ENCODE data around the gene FOXN1. TPM values are rescaled to one million over a fixed set of nuclear protein-coding genes. Genes with fewer than 3 reads are reported as not detected.

Gene FOXN1
- total and polyA plus RNA-seq, 10 of the 15 experiments (the other 5 are each of a cell fraction or from before 2014, with no cell fraction given) = not detected

GRCh38 chr17:28492352-28493310 lies 13.5 kb upstream of the FOXN1 start:
- FAIRE-seq (no peak), ATAC-seq (no peak), DNase-seq (ENCODE audit: low read depth, low spot score) (no peak)
- Histone ChIP-seq H3K4me1 (ENCODE audit: control insufficient read depth, insufficient read depth, low read length) (0 out of 2 replicates have a peak, but pooled peaks cover 6% of the 10 kb centered on the region), H3K27ac (ENCODE audit: control insufficient read depth, insufficient read depth) (no peak overlapping the region), H3K27me3 (replicated peaks in 1 of 2; ENCODE audit: control insufficient read depth in 2 of 2, insufficient read depth in 2 of 2, low read length in 1 of 2) (no peaks in the 10 kb centered on the region), H3K4me2 (ENCODE audit: control insufficient read depth, insufficient read depth) (no peak overlapping the region), H3K36me3 (ENCODE audit: control insufficient read depth in 2 of 2, insufficient read depth in 2 of 2, low read length in 1 of 2) (no peaks in the 10 kb centered on the region), H3K79me2 (ENCODE audit: control insufficient read depth, insufficient read depth, low read length) (no peaks in the 10 kb centered on the region), H3K9ac (ENCODE audit: control insufficient read depth, insufficient read depth, low read length) (no peak overlapping the region), H3K9me3 (replicated peaks; ENCODE audit: control insufficient read depth, insufficient read depth, low read length) (peaks cover 2% of the 10 kb centered on the region; the same call in 2 of the 3 replicates), H3K4me3 (no peak overlapping the region), H2AFZ (ENCODE audit: control insufficient read depth, low read depth, low read length) (no peak overlapping the region; the same call in 1 of the 2 replicates), H4K20me1 (ENCODE audit: control insufficient read depth, insufficient read depth) (no peaks in the 10 kb centered on the region)
- in situ Hi-C loops (cut with MboI) = no loop called here
- intact Hi-C loops (cut with micrococcal nuclease; ENCODE audit: unreplicated experiment) = loop anchor here (5.0 kb wide), 1 partner anchor 125 kb away; no protein-coding TSS in a partner anchor
- BruUV-seq (replicated peaks) = no TSS peak
- TF ChIP-seq RAD21 (IDR thresholded peaks at IDR 0.05; ENCODE audit: insufficient read depth, low read depth, low read length) (peak; percentile 27; the same call in 1 of the 2 replicates), ATF3 (IDR thresholded peaks at IDR 0.05; ENCODE audit: borderline replicate concordance, extremely low read depth, low read depth, low read length) (no peak), WRNIP1 (IDR thresholded peaks at IDR 0.05; ENCODE audit: borderline replicate concordance, low read depth, low read length) (no peak), CTCF (IDR thresholded peaks at IDR 0.05 in 2 of 3, conservative IDR thresholded peaks at IDR 0.05 in 1 of 3; ENCODE audit: control insufficient read depth in 2 of 3, extremely low read depth in 1 of 3, insufficient read depth in 1 of 3, low read depth in 3 of 3, low read length in 3 of 3) (peak in 1 of 3 experiments; percentile 10; a peak in 1 of 6 replicates), MLLT1 (IDR thresholded peaks at IDR 0.05) (peak; percentile 62; the same call in 1 of the 2 replicates)
- ChIA-PET CTCF (interaction anchor here (0.9 to 16.1 kb wide), 6 partner anchors 44 to 161 kb away, joined by 3 to 316 read pairs (median 6); partner anchors contain the start of genes ALDOC and UNC119), RAD21 (ENCODE audit: unreplicated experiment) (interaction anchor here (0.7 to 3.7 kb wide), 3 partner anchors 48 to 55 kb away, joined by 3 to 26 read pairs (median 3); no protein-coding TSS in a partner anchor), POLR2A (interaction anchor here (0.7 kb wide), 1 partner anchor 83 kb away, joined by 3 read pairs; no protein-coding TSS in a partner anchor), SMC1A (ENCODE audit: uncharacterized antibody, unreplicated experiment) (interaction anchor here (0.7 to 4.0 kb wide), 6 partner anchors 8 to 75 kb away, joined by 3 to 32 read pairs (median 4); no protein-coding TSS in a partner anchor)
- WGBS (ENCODE audit: insufficient coverage, insufficient replicate concordance, low lambda C conversion rate, missing lambda C conversion rate) = 20% methylated on average over 4 of the region's 4 CpGs

Measured in GM12878 (cell line).